Right lung (tissue), 5 donors: ENCODE data around the gene IL31RA. TPM values are rescaled to one million over a fixed set of nuclear protein-coding genes. Genes with fewer than 3 reads are reported as not detected.

Experiments used
- polyA plus RNA-seq, 5 donors: library from polyadenylated mRNA; unstranded; fragments of 120-200 nt; gene quantifications; one replicate each; pipeline versions ENCODE4 v1.2.1 to v1.2.3, GENCODE V29; 2013; ENCODE audit warnings: inconsistent platforms in 1 of 5, low replicate concordance in 1 of 5; ENCODE audit not compliant: insufficient read length in 5 of 5, insufficient read depth in 1 of 5

The IL31RA gene
- polyA plus RNA-seq, 5 donors: 0.11 to 0.35 (median 0.12) TPM

Other genes starting within 250 kb of the IL31RA start
- gene SLC38A9, start 139.0 kb upstream of the IL31RA start, polyA plus RNA-seq: 10 to 100 TPM; 19.9 to 41.0 (median 32.2) TPM
- gene DDX4, start 113.3 kb upstream of the IL31RA start, polyA plus RNA-seq: under 1 TPM in 1 of 5 donors, not detected in 4; 0.21 TPM
- gene IL6ST, start 143.6 kb downstream of the IL31RA start, polyA plus RNA-seq: 100 to 1,000 TPM in 4 of 5 donors, 10 to 100 TPM in 1; 89.7 to 206 (median 197) TPM